HG02759 (cell line): Measurements from ENCODE around the gene FAM193A.
"Not testable (repeated sequence)": the region's sequence is repeated elsewhere in the genome, so short reads cannot be mapped to it uniquely, and the experiment has no call there.

Experiments used
- ATAC-seq: cut with Tn5 transposase; IDR thresholded peaks from one replicate; pipeline ENCODE4 v1.9.1; 2021; ENCODE audit warnings: mild to moderate bottlenecking, moderate library complexity; ENCODE audit not compliant: unreplicated experiment

Gene FAM193A

GRCh38 chr4:2767046-2767704, 230.7 kb downstream of the FAM193A start:
- ATAC-seq: no peak

- ATAC-seq: no peak
These were observed 231.2 kb downstream of the FAM193A start for GRCh38 chr4:2767705-2768074.

- no peak for ATAC-seq
These were observed 231.7 kb downstream of the FAM193A start for GRCh38 chr4:2768124-2768523.

GRCh38 chr4:2768921-2769336, 232.5 kb downstream of the FAM193A start:
- no peak for ATAC-seq

- no peak for ATAC-seq
These were observed 234.8 kb downstream of the FAM193A start for GRCh38 chr4:2771264-2771663.

- not testable (repeated sequence) for ATAC-seq
These were observed 244.2 kb downstream of the FAM193A start for GRCh38 chr4:2780643-2781042.

- no peak for ATAC-seq
These were observed 245.5 kb downstream of the FAM193A start for GRCh38 chr4:2781911-2782310.
